Muscle layer of duodenum (tissue), 2 donors: Measurements from ENCODE around the gene RASA3.

Experiments used
- H3K27ac ChIP-seq: one replicate; pipeline ENCODE4 v1.7.0; 2013; ENCODE audit warnings: mild to moderate bottlenecking, low read length
- H3K27me3 ChIP-seq: one replicate; pipeline ENCODE4 v1.7.0; 2013; ENCODE audit warnings: low read depth, mild to moderate bottlenecking, control low read depth, low read length
- H3K36me3 ChIP-seq, 2 donors: one replicate each; pipeline ENCODE4 v1.7.0; 2013; ENCODE audit warnings: low read length in 2 of 2, control low read depth in 1 of 2, mild to moderate bottlenecking in 1 of 2; ENCODE audit not compliant: insufficient read depth in 2 of 2, control insufficient read depth in 1 of 2
- H3K4me1 ChIP-seq, 2 donors: one replicate each; pipeline ENCODE4 v1.7.0; 2013; ENCODE audit warnings: low read length in 2 of 2, mild to moderate bottlenecking in 2 of 2, control low read depth in 1 of 2, moderate library complexity in 1 of 2; ENCODE audit not compliant: insufficient read depth in 2 of 2, control insufficient read depth in 1 of 2
- H3K4me3 ChIP-seq, 2 donors: one replicate each; pipeline ENCODE4 v1.7.0; 2013; ENCODE audit warnings: low read length in 2 of 2, low read depth in 1 of 2, mild to moderate bottlenecking in 1 of 2
- H3K9me3 ChIP-seq, 2 donors: one replicate each; pipeline ENCODE4 v1.7.0; 2013; ENCODE audit warnings: low read length in 2 of 2, control low read depth in 1 of 2, mild to moderate bottlenecking in 1 of 2; ENCODE audit not compliant: control insufficient read depth in 1 of 2
- donor health status: healthy.

Gene RASA3

DNA sequence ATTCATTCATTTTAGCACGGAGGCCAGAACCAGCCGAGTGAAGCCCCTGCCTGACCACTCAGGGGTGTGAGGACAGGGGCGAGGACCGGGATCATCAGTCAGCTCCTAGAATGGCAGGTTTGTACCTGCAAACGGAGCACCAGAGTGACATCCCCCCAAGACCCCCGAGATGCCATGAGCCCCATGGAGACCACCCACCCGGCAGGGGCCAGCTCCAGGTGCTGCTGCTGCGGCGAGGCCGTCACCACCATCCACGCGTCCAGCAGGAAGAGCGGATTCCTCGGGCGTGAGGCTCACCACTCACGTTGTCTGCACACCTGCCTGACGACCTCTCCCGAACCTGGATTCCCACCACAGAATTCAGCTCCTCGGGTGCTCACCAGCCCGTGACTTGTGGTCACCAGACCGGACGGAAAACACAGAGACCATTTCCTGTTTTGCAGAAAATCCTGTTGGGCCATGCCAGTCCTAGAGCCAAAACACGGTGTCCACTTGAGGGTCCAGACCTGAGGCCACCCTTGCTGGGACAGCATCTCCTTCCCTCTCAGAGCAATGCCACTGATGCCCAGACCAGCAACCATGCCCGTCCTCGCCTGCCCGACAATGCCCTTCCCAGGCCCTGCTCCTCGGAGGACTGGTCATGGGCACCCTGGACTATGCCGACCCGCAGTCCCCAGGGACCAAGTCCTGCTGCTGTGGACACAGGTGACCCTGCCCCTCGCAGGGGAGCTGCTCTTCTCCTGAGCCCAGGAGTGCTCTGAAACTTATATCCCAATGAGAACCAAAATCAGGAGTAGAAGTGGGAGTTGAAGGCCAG is 74.2 kb downstream of the RASA3 start:
- H3K4me3 ChIP-seq: no peak overlapping the region
- H3K9me3 ChIP-seq: no peaks in the 10 kb centered on the region
- peaks cover 0 to 37% of the 10 kb centered on the region in 2 donors for H3K4me1 ChIP-seq
- peaks cover 0 to 8% of the 10 kb centered on the region in 2 donors for H3K36me3 ChIP-seq
- no peak overlapping the region for H3K27ac ChIP-seq
- H3K27me3 ChIP-seq: no peaks in the 10 kb centered on the region

DNA sequence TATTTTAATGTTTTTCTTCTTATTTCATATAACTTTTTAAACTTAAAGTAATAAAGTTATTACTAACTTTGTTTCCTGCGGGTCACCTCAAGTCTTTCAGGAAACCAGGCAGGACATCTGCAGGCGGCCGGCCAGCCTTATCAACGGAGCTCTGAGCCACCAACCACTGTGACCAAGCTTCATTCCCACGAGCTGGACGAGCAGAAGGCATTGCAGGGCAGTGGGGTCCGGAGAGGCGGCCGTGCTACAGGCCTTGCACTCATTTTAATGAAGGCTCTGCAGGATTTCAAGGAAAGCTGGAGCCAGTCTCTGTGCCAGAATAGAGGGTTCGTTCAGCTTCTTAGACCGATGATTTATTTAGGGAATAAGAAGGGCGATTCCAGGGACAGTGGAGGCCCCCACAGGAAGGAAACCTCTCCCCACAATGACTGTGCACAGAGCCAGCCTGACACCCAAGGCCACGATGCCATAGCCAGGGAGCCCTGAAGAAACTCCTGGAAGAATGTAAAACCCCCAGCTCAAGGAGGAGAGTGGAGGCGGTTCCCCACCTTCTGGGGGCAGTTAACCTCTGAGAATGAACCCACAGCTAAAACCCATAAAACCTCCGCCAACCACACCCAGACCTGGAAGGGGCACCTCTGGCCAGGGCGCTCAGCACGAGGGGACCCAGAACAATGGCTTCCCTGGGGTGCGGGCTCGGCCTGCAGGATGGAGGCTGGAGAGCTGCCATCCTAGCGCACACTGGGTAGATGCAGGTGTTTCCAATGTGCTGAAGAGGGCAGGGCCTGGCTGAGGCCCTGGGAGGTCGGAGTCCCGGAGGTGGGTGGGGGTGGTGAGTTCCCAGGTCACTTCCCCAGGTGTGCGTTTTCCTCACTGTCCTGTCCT is 75.0 kb downstream of the RASA3 start:
- Histone ChIP-seq H3K4me1 (peaks cover 0 to 31% of the 10 kb centered on the region in 2 donors), H3K9me3 (no peaks in the 10 kb centered on the region)

GRCh38 chr13:114056205-114057013 is 76.0 kb downstream of the RASA3 start:
- H3K4me3 ChIP-seq: no peak overlapping the region
- H3K4me1 ChIP-seq: peaks cover 0 to 27% of the 10 kb centered on the region in 2 donors
- H3K9me3 ChIP-seq: no peaks in the 10 kb centered on the region
- no peaks in the 10 kb centered on the region for H3K27me3 ChIP-seq
- H3K36me3 ChIP-seq: peaks cover 5 to 12% of the 10 kb centered on the region in 2 donors
- no peak overlapping the region for H3K27ac ChIP-seq

More for the DNA sequence above, 75.0 kb downstream of the RASA3 start:
- Histone ChIP-seq H3K27ac (no peak overlapping the region), H3K27me3 (no peaks in the 10 kb centered on the region), H3K4me3 (no peak overlapping the region), H3K36me3 (peaks cover 0 to 8% of the 10 kb centered on the region in 2 donors)

- H3K36me3 ChIP-seq: peaks cover 5 to 13% of the 10 kb centered on the region in 2 donors
- H3K27me3 ChIP-seq: no peaks in the 10 kb centered on the region
- H3K4me3 ChIP-seq: no peak overlapping the region
- H3K9me3 ChIP-seq: no peaks in the 10 kb centered on the region
- H3K4me1 ChIP-seq: peaks cover 0 to 27% of the 10 kb centered on the region in 2 donors
- H3K27ac ChIP-seq: no peak overlapping the region
Measured at GRCh38 chr13:114055766-114056165, 76.7 kb downstream of the RASA3 start.

- Histone ChIP-seq H3K4me1 (peaks cover 0 to 27% of the 10 kb centered on the region in 2 donors), H3K4me3 (no peak overlapping the region), H3K27ac (no peak overlapping the region), H3K9me3 (no peaks in the 10 kb centered on the region), H3K27me3 (no peaks in the 10 kb centered on the region), H3K36me3 (peaks cover 5 to 17% of the 10 kb centered on the region in 2 donors)
Measured at GRCh38 chr13:114054830-114055439, 77.5 kb downstream of the RASA3 start.

GRCh38 chr13:114054264-114054663 is 78.2 kb downstream of the RASA3 start:
- Histone ChIP-seq H3K9me3 (no peaks in the 10 kb centered on the region), H3K4me3 (no peak overlapping the region), H3K36me3 (peaks cover 5 to 18% of the 10 kb centered on the region in 2 donors), H3K4me1 (peaks cover 0 to 27% of the 10 kb centered on the region in 2 donors), H3K27ac (no peak overlapping the region), H3K27me3 (no peaks in the 10 kb centered on the region)

GRCh38 chr13:114053026-114053425 is 79.4 kb downstream of the RASA3 start:
- no peaks in the 10 kb centered on the region for H3K27me3 ChIP-seq
- peaks cover 0 to 18% of the 10 kb centered on the region in 2 donors for H3K4me1 ChIP-seq
- no peak overlapping the region for H3K27ac ChIP-seq
- H3K9me3 ChIP-seq: no peaks in the 10 kb centered on the region
- peaks cover 5 to 18% of the 10 kb centered on the region in 2 donors for H3K36me3 ChIP-seq
- no peak overlapping the region for H3K4me3 ChIP-seq

DNA sequence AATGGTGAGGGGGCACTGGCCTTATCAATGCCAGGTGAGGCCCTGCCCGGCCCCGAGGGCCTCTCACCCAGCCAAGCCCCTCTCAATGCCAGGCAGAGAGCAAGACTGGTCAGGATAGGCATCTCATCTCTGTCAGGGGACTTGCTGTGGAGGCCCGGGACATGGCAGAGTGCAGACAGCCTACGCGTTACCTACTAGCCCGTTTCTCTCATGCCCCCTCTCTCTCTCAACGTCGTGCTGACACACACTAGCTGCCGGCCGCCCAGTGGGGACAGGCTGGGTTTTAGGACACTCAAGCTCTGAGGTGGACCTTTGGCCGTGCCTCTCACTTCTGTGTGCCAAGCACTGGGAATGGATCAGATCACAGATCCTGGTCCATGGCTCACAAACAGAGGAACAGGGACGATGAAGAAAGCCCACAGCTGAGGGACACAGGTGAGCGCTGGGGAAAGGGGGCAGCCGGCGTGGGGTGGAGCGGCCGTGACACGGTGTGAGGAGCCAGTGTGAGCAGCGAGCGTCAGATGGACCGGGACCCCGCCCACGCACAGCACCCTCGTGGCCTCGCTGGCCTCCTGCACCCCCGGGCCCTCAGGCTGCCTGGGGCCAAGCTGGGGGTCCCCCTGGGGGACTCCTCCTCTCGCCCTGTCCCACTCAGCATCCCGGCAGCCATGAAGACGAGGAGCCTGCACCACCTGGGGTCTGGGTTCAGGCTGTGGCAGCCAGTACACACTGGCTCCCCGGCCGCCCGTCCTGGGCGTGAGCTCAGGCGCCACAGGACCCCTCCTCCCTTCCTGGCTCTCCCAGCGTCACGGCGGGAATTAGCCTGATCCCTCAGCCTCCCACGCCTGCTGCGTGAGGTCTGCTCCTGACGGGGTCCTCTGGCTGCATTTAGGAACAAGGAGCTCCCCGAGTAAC is 81.6 kb downstream of the RASA3 start:
- no peaks in the 10 kb centered on the region for H3K27me3 ChIP-seq
- H3K4me1 ChIP-seq: peaks cover 0 to 6% of the 10 kb centered on the region in 2 donors
- no peak overlapping the region for H3K4me3 ChIP-seq
- H3K27ac ChIP-seq: no peak overlapping the region
- peaks cover 0 to 2% of the 10 kb centered on the region in 2 donors for H3K9me3 ChIP-seq
- H3K36me3 ChIP-seq: peaks cover 5 to 22% of the 10 kb centered on the region in 2 donors

DNA sequence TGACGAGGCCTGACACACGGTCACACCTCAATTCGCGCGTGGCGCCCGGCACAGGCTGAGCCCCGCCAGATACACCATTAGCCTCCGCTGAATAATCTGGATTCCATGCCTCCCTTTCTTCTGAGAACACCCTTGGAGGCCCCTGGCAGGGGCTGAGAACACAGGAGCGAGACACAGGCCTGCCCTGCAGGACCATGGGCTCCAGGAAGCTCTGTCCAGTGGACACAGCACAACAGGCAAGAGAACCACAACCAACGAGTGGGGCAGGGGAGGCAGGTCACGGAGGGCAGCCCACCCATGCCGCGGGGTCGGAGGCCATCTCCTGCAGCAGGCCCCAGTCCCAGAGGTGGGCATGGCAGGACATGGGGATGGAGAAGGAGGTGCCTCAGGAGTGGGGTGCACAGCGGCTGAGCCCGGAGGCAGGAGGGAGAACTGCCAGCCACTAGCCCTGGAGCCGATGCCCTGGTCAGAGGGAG is 82.8 kb downstream of the RASA3 start:
- H3K4me3 ChIP-seq: no peak overlapping the region
- H3K4me1 ChIP-seq: peaks cover 0 to 6% of the 10 kb centered on the region in 2 donors
- H3K9me3 ChIP-seq: peaks cover 0 to 2% of the 10 kb centered on the region in 2 donors
- no peaks in the 10 kb centered on the region for H3K27me3 ChIP-seq
- peaks cover 5 to 17% of the 10 kb centered on the region in 2 donors for H3K36me3 ChIP-seq
- no peak overlapping the region for H3K27ac ChIP-seq

GRCh38 chr13:114049026-114049425 is 83.4 kb downstream of the RASA3 start:
- Histone ChIP-seq H3K27ac (no peak overlapping the region), H3K36me3 (peaks cover 5 to 13% of the 10 kb centered on the region in 2 donors), H3K4me3 (no peak overlapping the region), H3K4me1 (peaks cover 0 to 6% of the 10 kb centered on the region in 2 donors), H3K27me3 (no peaks in the 10 kb centered on the region), H3K9me3 (peaks cover 0 to 2% of the 10 kb centered on the region in 2 donors)
